Muscle of back (tissue), 11 donors: Measurements from ENCODE around the gene SATL1. TPM values are rescaled to one million over a fixed set of nuclear protein-coding genes. Genes with fewer than 3 reads are reported as not detected.
A peak's percentile ranks its signal among the peaks of the same experiment; 100 is the strongest.
"Not testable (repeated sequence)": the region's sequence is repeated elsewhere in the genome, so short reads cannot be mapped to it uniquely, and the experiment has no call there.

ENCODE experiments used
- DNase-seq, 3 donors: peaks; one replicate each; pipeline versions ENCODE4 v3.0.0 to v3.0.0-alpha.2; 2013
- polyA plus RNA-seq, 10 donors: library from polyadenylated mRNA; unstranded; fragments of 120-200 nt; gene quantifications; one replicate each; pipeline ENCODE4 v1.2.1, GENCODE V29; 2013; ENCODE audit not compliant: insufficient read length in 10 of 10

Gene SATL1
- polyA plus RNA-seq, 10 donors, result 0.31 to 0.66 (median 0.42) TPM

GRCh38 chrX:85112293-85112692 lies 131.3 kb downstream of the SATL1 start:
- DNase-seq, result no peak

GRCh38 chrX:85111347-85111746 lies 132.2 kb downstream of the SATL1 start:
- DNase-seq, result peak; percentile 2 to 21 (median 12)

GRCh38 chrX:85109235-85109634 lies 134.3 kb downstream of the SATL1 start:
- no peak for DNase-seq

- no peak for DNase-seq
These were observed 135.4 kb downstream of the SATL1 start for GRCh38 chrX:85108165-85108564.

GRCh38 chrX:85107407-85107806 lies 136.2 kb downstream of the SATL1 start:
- DNase-seq, result no peak

GRCh38 chrX:85089321-85089840 lies 154.2 kb downstream of the SATL1 start:
- no peak for DNase-seq

- peak in 2 of 3 donors; percentile 25 to 32 for DNase-seq
These were observed 158.7 kb downstream of the SATL1 start for GRCh38 chrX:85084770-85085393.

GRCh38 chrX:85077247-85077646 lies 166.3 kb downstream of the SATL1 start:
- DNase-seq, result not testable (repeated sequence)

- no peak for DNase-seq
These were observed 177.9 kb downstream of the SATL1 start for GRCh38 chrX:85065512-85066198.

GRCh38 chrX:85052636-85053343 lies 190.8 kb downstream of the SATL1 start:
- DNase-seq, result peak; percentile 2 to 67 (median 14)

- DNase-seq, result peak in 1 of 3 donors; percentile 9
These were observed 191.4 kb downstream of the SATL1 start for GRCh38 chrX:85052205-85052604.

GRCh38 chrX:85051627-85052026 lies 192.0 kb downstream of the SATL1 start:
- no peak for DNase-seq

Other genes with a start within 250 kb of the SATL1 start
- 10 to 100 TPM; 12.6 to 21.2 (median 14.9) TPM for gene APOOL, start 239.9 kb downstream of the SATL1 start, polyA plus RNA-seq
- gene ZNF711, start 212 bp upstream of the SATL1 start, polyA plus RNA-seq, result 10 to 100 TPM; 26.1 to 41.2 (median 32.1) TPM
- 1 to 10 TPM in 2 of 10 donors, under 1 TPM in 7, not detected in 1; 0.04 to 1.3 (median 0.12) TPM for gene POF1B, start 135.9 kb upstream of the SATL1 start, polyA plus RNA-seq